C4-2B (cell line): ENCODE results near the gene BOLL.

Experiments used
- ZFX ChIP-seq: fragments of 450-650 bp; IDR thresholded peaks from 2 replicates; pipeline ENCODE4 v1.6.1; 2017
- TF ChIP-seq, protein P1 (sequence below): fragments of 450-650 bp; conservative IDR thresholded peaks from 2 replicates; pipeline ENCODE4 v1.5.1; 2017; ENCODE audit warnings: mild to moderate bottlenecking

DNA sequence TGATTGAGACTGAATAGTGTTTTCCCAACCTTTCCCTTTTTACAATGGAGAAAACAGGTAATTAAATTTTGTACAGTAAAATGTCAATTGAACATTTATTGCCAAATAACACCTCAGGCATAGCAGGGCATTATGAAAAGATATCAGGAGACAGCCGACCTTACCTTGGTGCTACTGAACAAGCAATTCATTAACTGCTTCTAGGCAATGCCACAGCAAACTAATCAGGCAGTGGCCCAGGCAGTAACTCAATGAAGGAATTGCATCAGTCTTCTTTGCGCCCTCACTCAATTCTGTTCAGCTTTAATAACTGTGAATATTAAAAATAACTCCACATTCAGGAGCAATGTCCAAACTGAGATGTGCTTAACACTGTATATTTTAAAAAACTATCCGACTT lies 25.4 kb upstream of the BOLL start:
- TF ChIP-seq, protein P1, sequence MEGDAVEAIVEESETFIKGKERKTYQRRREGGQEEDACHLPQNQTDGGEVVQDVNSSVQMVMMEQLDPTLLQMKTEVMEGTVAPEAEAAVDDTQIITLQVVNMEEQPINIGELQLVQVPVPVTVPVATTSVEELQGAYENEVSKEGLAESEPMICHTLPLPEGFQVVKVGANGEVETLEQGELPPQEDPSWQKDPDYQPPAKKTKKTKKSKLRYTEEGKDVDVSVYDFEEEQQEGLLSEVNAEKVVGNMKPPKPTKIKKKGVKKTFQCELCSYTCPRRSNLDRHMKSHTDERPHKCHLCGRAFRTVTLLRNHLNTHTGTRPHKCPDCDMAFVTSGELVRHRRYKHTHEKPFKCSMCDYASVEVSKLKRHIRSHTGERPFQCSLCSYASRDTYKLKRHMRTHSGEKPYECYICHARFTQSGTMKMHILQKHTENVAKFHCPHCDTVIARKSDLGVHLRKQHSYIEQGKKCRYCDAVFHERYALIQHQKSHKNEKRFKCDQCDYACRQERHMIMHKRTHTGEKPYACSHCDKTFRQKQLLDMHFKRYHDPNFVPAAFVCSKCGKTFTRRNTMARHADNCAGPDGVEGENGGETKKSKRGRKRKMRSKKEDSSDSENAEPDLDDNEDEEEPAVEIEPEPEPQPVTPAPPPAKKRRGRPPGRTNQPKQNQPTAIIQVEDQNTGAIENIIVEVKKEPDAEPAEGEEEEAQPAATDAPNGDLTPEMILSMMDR: no peak
- no peak for TF ChIP-seq ZFX
